GM12864 (cell line): ENCODE results near the gene ANKRD45.
"Not testable (repeated sequence)": the region's sequence is repeated elsewhere in the genome, so short reads cannot be mapped to it uniquely, and the experiment has no call there.

ENCODE experiments used
- DNase-seq: peaks from one replicate; pipeline ENCODE4 v3.0.0-alpha.2; 2011; ENCODE audit warnings: low read depth
- H3K4me3 ChIP-seq: 2 replicates; pipeline ENCODE4 v1.5.1; 2011; ENCODE audit warnings: mild to moderate bottlenecking, low read depth, low read length, control low read depth
- TF ChIP-seq, protein P1 (sequence below): IDR thresholded peaks from 2 replicates; pipeline ENCODE4 v1.5.1; 2011; ENCODE audit warnings: low read depth, mild to moderate bottlenecking, moderate library complexity, low read length, control low read depth, inconsistent platforms; ENCODE audit errors: missing control alignments

ANKRD45 gene

DNA sequence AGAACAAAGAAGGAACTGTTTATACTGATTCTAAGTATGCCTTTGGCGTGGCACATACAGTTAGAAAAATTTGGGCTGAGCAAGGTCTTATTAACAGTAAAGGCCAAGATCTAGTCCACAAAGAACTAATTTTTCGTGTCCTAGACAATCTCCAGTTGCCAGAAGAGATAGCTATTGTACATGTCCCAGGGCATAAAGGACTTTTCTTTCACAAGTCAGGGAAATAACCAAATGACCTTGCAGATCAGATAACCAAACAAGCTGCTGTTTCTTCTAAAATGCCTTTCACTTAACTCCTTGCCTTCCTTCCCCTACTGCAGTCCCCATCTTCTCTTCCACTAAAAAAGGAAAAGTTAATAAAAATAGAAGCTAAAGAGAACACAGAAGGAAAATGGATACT is 30.5 kb downstream of the ANKRD45 start:
- TF ChIP-seq, protein P1, sequence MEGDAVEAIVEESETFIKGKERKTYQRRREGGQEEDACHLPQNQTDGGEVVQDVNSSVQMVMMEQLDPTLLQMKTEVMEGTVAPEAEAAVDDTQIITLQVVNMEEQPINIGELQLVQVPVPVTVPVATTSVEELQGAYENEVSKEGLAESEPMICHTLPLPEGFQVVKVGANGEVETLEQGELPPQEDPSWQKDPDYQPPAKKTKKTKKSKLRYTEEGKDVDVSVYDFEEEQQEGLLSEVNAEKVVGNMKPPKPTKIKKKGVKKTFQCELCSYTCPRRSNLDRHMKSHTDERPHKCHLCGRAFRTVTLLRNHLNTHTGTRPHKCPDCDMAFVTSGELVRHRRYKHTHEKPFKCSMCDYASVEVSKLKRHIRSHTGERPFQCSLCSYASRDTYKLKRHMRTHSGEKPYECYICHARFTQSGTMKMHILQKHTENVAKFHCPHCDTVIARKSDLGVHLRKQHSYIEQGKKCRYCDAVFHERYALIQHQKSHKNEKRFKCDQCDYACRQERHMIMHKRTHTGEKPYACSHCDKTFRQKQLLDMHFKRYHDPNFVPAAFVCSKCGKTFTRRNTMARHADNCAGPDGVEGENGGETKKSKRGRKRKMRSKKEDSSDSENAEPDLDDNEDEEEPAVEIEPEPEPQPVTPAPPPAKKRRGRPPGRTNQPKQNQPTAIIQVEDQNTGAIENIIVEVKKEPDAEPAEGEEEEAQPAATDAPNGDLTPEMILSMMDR: no peak
- no peak overlapping the region for H3K4me3 ChIP-seq
- no peak for DNase-seq

DNA sequence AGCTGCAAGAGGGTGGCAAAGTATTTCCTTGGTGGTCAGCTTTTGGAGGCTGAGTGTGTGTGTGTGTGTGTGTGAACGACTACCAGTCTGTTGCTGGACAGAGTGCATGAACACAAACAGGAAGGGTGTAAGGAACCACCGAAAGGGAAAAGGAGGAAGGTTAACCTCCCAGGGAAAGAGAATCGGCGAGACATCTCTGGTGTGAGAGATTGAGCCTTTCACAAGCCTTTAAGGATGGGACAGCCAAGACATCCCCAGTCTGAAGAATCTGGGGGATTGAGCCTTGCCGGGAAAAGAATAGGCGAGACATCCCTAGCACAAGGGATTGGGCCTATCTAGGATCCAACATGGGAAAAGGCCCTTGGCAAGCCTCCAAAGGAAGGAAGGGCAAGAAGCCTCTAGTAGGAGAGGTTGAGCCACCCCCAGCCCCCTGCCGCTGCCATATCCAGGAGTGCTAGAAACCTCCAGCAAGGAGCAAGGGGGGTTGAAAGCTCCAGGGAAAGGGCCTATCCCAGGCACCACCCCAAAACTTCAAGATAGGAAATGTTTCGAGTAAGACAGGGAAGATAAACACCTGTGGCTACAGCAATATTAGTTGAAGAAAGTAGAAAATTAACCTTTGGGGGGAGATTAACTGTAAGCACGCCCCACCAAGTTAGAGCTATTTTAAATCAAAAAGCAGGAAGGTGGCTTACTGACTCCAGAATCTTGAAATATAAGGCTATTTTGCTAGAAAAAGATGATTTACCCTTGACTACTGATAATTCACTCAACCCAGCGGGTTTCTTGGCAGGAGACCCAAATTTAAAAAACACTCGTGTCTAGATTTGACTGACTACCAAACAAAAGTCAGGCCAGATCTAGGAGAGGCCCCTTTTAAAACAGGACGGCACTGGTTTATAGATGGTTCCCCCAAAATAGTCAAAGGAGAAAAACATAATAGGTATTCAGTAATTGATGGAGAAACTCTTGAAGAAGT is 31.3 kb downstream of the ANKRD45 start:
- TF ChIP-seq, protein P1: no peak
- no peak for DNase-seq
- no peak overlapping the region for H3K4me3 ChIP-seq

DNA sequence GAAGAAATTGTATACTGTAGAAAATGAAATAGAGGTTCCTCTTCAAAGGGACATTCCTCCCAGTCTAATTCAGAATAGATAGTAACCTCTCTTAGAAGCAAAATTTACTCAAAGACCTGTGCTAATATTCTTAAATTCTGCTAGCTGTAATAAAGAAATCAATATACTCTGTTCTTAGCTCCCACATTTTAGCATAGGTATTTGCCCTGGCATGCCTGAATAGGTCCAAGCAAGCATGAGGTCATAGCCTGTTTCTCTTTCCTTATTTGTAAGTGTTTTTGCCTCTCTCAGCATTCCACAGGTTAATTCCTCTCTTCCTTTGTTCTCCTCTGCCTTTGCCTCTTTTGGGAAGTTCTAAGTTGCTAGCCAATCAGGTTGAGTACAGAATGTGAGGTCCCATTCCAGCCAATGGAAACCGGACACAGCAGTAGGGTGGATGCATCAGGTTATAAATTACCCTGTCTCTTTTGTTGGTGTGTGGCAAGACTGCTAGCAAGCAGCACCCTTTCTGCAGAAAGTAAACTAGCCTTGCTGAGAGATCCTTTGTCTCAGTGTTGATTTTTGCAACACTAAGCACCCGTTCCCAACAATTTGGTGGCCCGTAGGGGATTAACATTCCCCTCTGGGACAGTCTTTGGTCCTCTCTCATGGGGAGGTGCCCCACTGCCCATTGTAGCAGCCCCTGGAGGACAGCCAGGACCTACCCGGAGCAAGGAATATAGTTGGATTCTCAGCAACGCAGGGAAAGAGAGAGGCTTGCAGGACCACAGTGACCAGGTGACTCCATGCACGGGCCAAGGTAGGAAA is 32.2 kb downstream of the ANKRD45 start:
- not testable (repeated sequence) for H3K4me3 ChIP-seq, DNase-seq

DNA sequence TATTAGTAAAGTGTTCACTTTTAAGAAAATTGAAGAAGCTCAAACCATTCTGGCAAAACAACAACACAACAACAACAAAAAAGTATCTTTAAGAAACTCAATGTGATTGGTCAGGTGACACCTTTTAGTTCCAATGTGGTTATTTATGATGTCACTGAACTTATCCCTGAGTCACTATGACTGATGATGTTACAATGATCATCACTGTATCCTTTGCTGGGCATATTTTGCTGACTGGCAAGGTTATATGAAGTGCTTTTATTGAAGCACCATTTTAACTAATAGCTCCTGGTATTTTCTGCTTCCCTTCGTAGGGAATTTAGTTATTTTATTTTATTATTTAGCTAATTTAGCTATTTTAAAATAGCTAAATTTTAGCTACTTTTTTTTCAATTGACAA is 34.5 kb downstream of the ANKRD45 start, which contains the start of gene TEX50:
TEX50 (plus strand) TSS at position 223 of the 400 bp plus-strand sequence. CDS start 184 bp downstream, outside the sequence.
- no peak within 1 kb of the TSS for H3K4me3 ChIP-seq
- TF ChIP-seq, protein P1: no peak
- DNase-seq: no peak

DNA sequence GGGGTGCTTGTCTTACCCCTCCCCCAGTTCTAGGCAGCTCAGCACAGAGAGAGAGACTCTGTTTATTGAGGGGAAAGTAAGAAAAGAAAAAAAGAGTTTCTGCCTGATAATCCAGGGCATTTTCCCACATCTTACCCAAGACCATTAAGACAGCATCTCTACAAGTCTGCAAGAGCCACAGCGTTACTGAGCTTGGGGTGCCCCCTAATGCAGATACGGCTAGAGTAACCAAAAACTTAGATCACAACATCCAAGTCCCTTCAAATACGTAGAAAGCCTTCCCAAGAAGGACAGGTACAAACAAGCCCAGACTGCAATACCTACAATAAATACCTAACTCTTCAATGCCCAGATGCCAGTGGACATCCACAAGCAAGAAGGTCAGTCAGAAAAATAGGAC is 40.8 kb downstream of the ANKRD45 start:
- H3K4me3 ChIP-seq: no peak overlapping the region
- TF ChIP-seq, protein P1: no peak
- DNase-seq: no peak

DNA sequence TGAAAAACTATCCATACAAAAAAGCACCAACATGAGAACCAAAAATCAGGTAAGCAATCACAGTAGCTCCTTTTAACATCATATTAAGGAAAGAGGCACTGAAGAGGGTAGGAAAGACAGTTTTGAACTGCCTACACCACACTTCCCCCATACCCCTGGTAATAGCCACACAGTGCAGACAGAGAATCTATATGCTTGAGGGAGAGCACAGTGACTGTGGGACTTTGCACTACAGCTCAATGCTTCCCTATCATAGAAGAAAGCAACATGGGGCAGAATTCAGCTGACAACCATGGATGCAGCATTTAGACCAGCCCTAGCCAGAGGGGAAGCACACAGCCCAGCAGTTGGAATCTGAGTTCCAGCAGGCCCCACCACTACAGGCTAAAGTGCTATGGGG is 42.4 kb downstream of the ANKRD45 start:
- TF ChIP-seq, protein P1: no peak
- DNase-seq: no peak
- H3K4me3 ChIP-seq: no peak overlapping the region

DNA sequence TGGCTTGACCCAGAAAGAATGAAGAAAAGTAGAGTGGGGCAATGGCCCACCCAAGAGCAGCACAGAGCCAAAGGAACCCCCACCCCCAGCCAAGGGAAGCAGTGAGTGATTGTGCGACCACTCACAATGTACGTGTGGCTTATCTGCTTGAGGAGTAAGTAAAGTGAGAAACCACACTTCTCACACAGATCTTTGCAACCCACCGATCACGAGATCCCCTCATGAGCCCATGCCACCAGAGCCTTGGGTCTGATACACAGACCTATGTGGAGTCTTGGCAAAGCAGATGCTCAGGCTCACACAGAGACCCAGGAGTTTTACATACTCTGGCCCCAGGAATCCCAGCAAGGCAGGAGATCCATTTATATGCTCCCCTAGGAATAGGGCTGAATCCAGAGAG is 52.8 kb downstream of the ANKRD45 start:
- H3K4me3 ChIP-seq: no peak overlapping the region
- DNase-seq: no peak
- TF ChIP-seq, protein P1: no peak

DNA sequence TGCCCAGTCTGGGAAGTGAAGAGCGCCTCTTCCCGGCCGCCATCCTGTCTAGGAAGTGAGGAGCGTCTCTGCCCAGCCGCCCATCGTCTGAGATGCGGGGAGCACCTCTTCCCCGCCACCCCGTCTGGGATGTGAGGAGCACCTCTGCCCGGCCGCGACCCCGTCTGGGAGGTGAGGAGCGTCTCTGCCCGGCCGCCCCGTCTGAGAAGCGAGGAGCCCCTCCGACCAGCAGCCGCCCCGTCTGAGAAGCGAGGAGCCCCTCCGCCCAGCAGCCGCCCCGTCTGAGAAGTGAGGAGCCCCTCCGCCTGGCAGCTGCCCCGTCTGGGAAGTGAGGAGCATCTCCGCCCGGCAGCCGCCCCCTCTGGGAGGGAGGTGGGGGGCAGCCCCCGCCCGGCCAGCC is 56.6 kb downstream of the ANKRD45 start:
- H3K4me3 ChIP-seq, DNase-seq: not testable (repeated sequence)
